Measurements from ENCODE around the gene FAM210B. TPM values are rescaled to one million over a fixed set of nuclear protein-coding genes. Genes with fewer than 3 reads are reported as not detected.

FAM210B gene
- total and polyA plus RNA-seq, 9 of the 15 experiments (the other 6 are each of a cell fraction or from before 2014, with no cell fraction given), result 12.1 to 87.3 (median 47.6) TPM

- peak; percentile 85 for TF ChIP-seq CUX1 (CRISPR knock-in tag; IDR thresholded peaks at IDR 0.05)
- TF ChIP-seq SFPQ (IDR thresholded peaks at IDR 0.05; ENCODE audit: low read depth, low read length), result no peak
- TF ChIP-seq ZNF512 (tag; IDR thresholded peaks at IDR 0.05), result no peak
- TF ChIP-seq TFAM (CRISPR knock-in tag; conservative IDR thresholded peaks at IDR 0.05), result no peak
- no peak for TF ChIP-seq ZNF3 (CRISPR knock-in tag; IDR thresholded peaks at IDR 0.05)
- 0 out of 2 replicates have a peak, but pooled peaks have one; percentile 46 for TF ChIP-seq ZNF197 (CRISPR knock-in tag; IDR thresholded peaks at IDR 0.05; ENCODE audit: low read depth)
- no peak for TF ChIP-seq SNIP1 (IDR thresholded peaks at IDR 0.05; ENCODE audit: low read depth)
- TF ChIP-seq RAD51 (IDR thresholded peaks at IDR 0.05; ENCODE audit: borderline replicate concordance, low read depth), result peak; percentile 83
- no peak for TF ChIP-seq TAF7 (tag; IDR thresholded peaks at IDR 0.05)
- TF ChIP-seq CREB3L1 (IDR thresholded peaks at IDR 0.05; ENCODE audit: borderline replicate concordance, low read depth), result 0 out of 2 replicates have a peak, but pooled peaks have one; percentile 40
- TF ChIP-seq ZBTB1 (CRISPR knock-in tag; IDR thresholded peaks at IDR 0.05; ENCODE audit: borderline replicate concordance, low read depth), result no peak
Measured at GRCh38 chr20:56362833-56363413, 4.1 kb downstream of the FAM210B start (continued).
